OCI-LY1 (cell line): ENCODE results near the gene PPIL4.

ENCODE experiments used
- H2AFZ ChIP-seq: fragments of 200-600 bp; sonication (generic), shearing (Covaris generic); 2 replicates; pipeline ENCODE4 v1.6.0; 2014; ENCODE audit warnings: antibody characterized with exemption, mild to moderate bottlenecking, low read length
- H3F3A ChIP-seq: fragments of 200-600 bp; sonication (generic), shearing (Covaris generic); 2 replicates; pipeline ENCODE4 v1.6.0; 2014; ENCODE audit warnings: mild to moderate bottlenecking, antibody characterized with exemption, low read length, moderate library complexity; ENCODE audit not compliant: insufficient read depth
- H3K27ac ChIP-seq: fragments of 200-600 bp; sonication (generic); 2 replicates; pipeline ENCODE4 v1.5.1; 2014; ENCODE audit warnings: low read length, mixed run types, mild to moderate bottlenecking, low read depth; ENCODE audit not compliant: poor library complexity, severe bottlenecking
- H3K27me3 ChIP-seq: fragments of 200-600 bp; sonication (generic); 2 replicates; pipeline ENCODE4 v1.6.0; 2014; ENCODE audit warnings: antibody characterized with exemption, mild to moderate bottlenecking, low read length, moderate library complexity; ENCODE audit not compliant: insufficient read depth
- H3K36me3 ChIP-seq: fragments of 200-600 bp; sonication (generic); 2 replicates; pipeline ENCODE4 v1.6.1; 2014; ENCODE audit warnings: mild to moderate bottlenecking, antibody characterized with exemption, low read length, moderate library complexity, mixed read lengths; ENCODE audit not compliant: insufficient read depth
- H3K4me1 ChIP-seq: fragments of 200-600 bp; sonication (generic); 2 replicates; pipeline ENCODE4 v1.5.1; 2014; ENCODE audit warnings: mild to moderate bottlenecking, low read length, moderate library complexity; ENCODE audit not compliant: insufficient read depth, severe bottlenecking
- H3K4me2 ChIP-seq: fragments of 200-600 bp; sonication (generic), shearing (Covaris generic); 2 replicates; pipeline ENCODE4 v1.6.1; 2014; ENCODE audit warnings: low read length
- H3K4me3 ChIP-seq: fragments of 200-600 bp; sonication (generic); 2 replicates; pipeline ENCODE4 v1.5.1; 2014; ENCODE audit warnings: low read length, low read depth, mild to moderate bottlenecking, mixed read lengths; ENCODE audit not compliant: poor library complexity, severe bottlenecking
- H3K79me2 ChIP-seq: fragments of 200-600 bp; shearing (Covaris generic); 2 replicates; pipeline ENCODE4 v1.6.1; 2016; ENCODE audit warnings: mixed run types, low read length, mixed read lengths; ENCODE audit not compliant: insufficient read depth
- H3K9ac ChIP-seq: fragments of 200-600 bp; sonication (generic), shearing (Covaris generic); 2 replicates; pipeline ENCODE4 v1.6.1; 2014; ENCODE audit warnings: mild to moderate bottlenecking, low read length, mixed read lengths
- H3K9me2 ChIP-seq: fragments of 200-600 bp; sonication (generic), shearing (Covaris generic); 2 replicates; pipeline ENCODE4 v1.6.1; 2014; ENCODE audit warnings: low read depth, mild to moderate bottlenecking, low read length, mixed read lengths
- H3K9me3 ChIP-seq: fragments of 200-600 bp; shearing (Covaris generic); 2 replicates; pipeline ENCODE4 v1.6.1; 2014; ENCODE audit warnings: low read length, mixed read lengths
- H4K20me1 ChIP-seq: fragments of 200-600 bp; sonication (generic), shearing (Covaris generic); 2 replicates; pipeline ENCODE4 v1.6.0; 2016; ENCODE audit warnings: mild to moderate bottlenecking, low read length; ENCODE audit not compliant: insufficient read depth
- EZH2 ChIP-seq: fragments of 200-600 bp; sonication (generic), shearing (Covaris generic); IDR thresholded peaks from 2 replicates; pipeline ENCODE4 v1.8.0; 2017; ENCODE audit warnings: borderline replicate concordance, mixed run types, mild to moderate bottlenecking, antibody characterized with exemption, low read length, moderate library complexity, mixed read lengths
- TF ChIP-seq, protein P1 (sequence below): fragments of 200-600 bp; sonication (generic), shearing (Covaris generic); IDR thresholded peaks from 2 replicates; pipeline ENCODE4 v1.5.1; 2017; ENCODE audit warnings: mild to moderate bottlenecking, antibody characterized with exemption, low read length, moderate library complexity, mixed read lengths

PPIL4 gene

GRCh38 chr6:149545754-149546471 is at the start of gene PPIL4:
TSS of gene PPIL4 (minus strand) at chr6:149546043. CDS start at chr6:149546005, 38 bp downstream.
- no peak for TF ChIP-seq EZH2
- TF ChIP-seq, protein P1, sequence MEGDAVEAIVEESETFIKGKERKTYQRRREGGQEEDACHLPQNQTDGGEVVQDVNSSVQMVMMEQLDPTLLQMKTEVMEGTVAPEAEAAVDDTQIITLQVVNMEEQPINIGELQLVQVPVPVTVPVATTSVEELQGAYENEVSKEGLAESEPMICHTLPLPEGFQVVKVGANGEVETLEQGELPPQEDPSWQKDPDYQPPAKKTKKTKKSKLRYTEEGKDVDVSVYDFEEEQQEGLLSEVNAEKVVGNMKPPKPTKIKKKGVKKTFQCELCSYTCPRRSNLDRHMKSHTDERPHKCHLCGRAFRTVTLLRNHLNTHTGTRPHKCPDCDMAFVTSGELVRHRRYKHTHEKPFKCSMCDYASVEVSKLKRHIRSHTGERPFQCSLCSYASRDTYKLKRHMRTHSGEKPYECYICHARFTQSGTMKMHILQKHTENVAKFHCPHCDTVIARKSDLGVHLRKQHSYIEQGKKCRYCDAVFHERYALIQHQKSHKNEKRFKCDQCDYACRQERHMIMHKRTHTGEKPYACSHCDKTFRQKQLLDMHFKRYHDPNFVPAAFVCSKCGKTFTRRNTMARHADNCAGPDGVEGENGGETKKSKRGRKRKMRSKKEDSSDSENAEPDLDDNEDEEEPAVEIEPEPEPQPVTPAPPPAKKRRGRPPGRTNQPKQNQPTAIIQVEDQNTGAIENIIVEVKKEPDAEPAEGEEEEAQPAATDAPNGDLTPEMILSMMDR: peak; percentile 99
- H3K4me1 ChIP-seq: peaks cover 30% of the 10 kb centered on the region
- peaks cover under 1% of the 10 kb centered on the region; the same call in 1 of the 2 replicates for H3K36me3 ChIP-seq
- peak within 1 kb of the TSS; percentile 84 for H3K27ac ChIP-seq
- H3K9me2 ChIP-seq: no peaks in the 10 kb centered on the region
- no peaks in the 10 kb centered on the region for H3K9me3 ChIP-seq
- peak within 1 kb of the TSS; percentile 84 for H3K9ac ChIP-seq
- peaks cover 47% of the 10 kb centered on the region for H3K79me2 ChIP-seq
- H4K20me1 ChIP-seq: no peaks in the 10 kb centered on the region
- no peaks in the 10 kb centered on the region for H3F3A ChIP-seq
- H3K4me2 ChIP-seq: peak within 1 kb of the TSS; percentile 87
- H3K4me3 ChIP-seq: peak within 1 kb of the TSS; percentile 86
- H2AFZ ChIP-seq: no peak within 1 kb of the TSS
- no peaks in the 10 kb centered on the region for H3K27me3 ChIP-seq

GRCh38 chr6:149593408-149593807 is 47.6 kb upstream of the PPIL4 start:
- H3K4me3 ChIP-seq: no peak overlapping the region
- no peak overlapping the region for H3K9ac ChIP-seq
- H3F3A ChIP-seq: peaks cover 4% of the 10 kb centered on the region; the same call in 1 of the 2 replicates
- no peaks in the 10 kb centered on the region for H3K9me3 ChIP-seq
- TF ChIP-seq, protein P1: no peak
- TF ChIP-seq EZH2: no peak
- H4K20me1 ChIP-seq: no peaks in the 10 kb centered on the region
- no peak overlapping the region for H3K4me2 ChIP-seq
- H3K9me2 ChIP-seq: no peaks in the 10 kb centered on the region
- no peak overlapping the region for H3K27ac ChIP-seq
- no peaks in the 10 kb centered on the region for H3K27me3 ChIP-seq
- H3K36me3 ChIP-seq: peaks cover 82% of the 10 kb centered on the region
- no peak overlapping the region for H2AFZ ChIP-seq
- H3K79me2 ChIP-seq: no peaks in the 10 kb centered on the region
- H3K4me1 ChIP-seq: no peaks in the 10 kb centered on the region

- Histone ChIP-seq H3K4me3 (no peak overlapping the region), H3F3A (peaks cover 4% of the 10 kb centered on the region; the same call in 1 of the 2 replicates), H3K9me2 (no peaks in the 10 kb centered on the region), H3K9me3 (no peaks in the 10 kb centered on the region), H3K9ac (no peak overlapping the region), H2AFZ (no peak overlapping the region), H3K4me2 (no peak overlapping the region), H3K4me1 (no peaks in the 10 kb centered on the region), H3K27me3 (no peaks in the 10 kb centered on the region), H3K27ac (no peak overlapping the region), H4K20me1 (no peaks in the 10 kb centered on the region), H3K36me3 (peaks cover 84% of the 10 kb centered on the region), H3K79me2 (no peaks in the 10 kb centered on the region)
- no peak for TF ChIP-seq EZH2
- TF ChIP-seq, protein P1: no peak
These were observed 47.1 kb upstream of the PPIL4 start for GRCh38 chr6:149592983-149593382.
